GM15510 (cell line): Measurements from ENCODE around the gene ITPRIP.

ENCODE experiments used
- POLR2A ChIP-seq: IDR thresholded peaks from 3 replicates; pipeline ENCODE4 v1.6.1; 2011; ENCODE audit warnings: borderline replicate concordance; ENCODE audit not compliant: insufficient read length; ENCODE audit errors: extremely low read depth

ITPRIP gene

DNA sequence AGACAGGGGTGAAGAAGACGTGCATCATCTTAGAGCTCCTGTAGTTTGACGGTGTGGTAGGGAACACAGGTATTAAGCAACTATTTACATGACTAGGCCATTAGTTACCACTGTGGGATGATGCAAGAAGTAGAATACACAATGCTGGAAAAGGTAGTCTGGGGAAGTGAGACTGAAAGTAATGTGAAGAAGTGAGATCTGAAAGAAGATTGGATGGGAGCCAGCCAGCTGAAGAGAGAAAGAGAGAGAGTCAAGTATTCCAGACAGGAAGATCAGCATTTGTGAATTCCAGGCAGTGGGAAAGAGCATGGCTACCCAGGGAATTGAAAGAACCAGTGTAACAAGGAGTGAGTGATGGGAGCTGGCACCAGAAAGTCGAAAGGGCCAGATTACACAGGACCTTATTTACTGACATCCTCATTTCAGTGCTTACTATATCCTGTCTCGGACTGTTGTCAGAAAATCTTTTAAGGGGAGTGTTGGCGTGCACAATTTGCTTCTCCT is 11.4 kb upstream of the ITPRIP start:
- no peak for TF ChIP-seq POLR2A

- no peak for TF ChIP-seq POLR2A
These were observed 10.3 kb upstream of the ITPRIP start for GRCh38 chr10:104348601-104349000.

DNA sequence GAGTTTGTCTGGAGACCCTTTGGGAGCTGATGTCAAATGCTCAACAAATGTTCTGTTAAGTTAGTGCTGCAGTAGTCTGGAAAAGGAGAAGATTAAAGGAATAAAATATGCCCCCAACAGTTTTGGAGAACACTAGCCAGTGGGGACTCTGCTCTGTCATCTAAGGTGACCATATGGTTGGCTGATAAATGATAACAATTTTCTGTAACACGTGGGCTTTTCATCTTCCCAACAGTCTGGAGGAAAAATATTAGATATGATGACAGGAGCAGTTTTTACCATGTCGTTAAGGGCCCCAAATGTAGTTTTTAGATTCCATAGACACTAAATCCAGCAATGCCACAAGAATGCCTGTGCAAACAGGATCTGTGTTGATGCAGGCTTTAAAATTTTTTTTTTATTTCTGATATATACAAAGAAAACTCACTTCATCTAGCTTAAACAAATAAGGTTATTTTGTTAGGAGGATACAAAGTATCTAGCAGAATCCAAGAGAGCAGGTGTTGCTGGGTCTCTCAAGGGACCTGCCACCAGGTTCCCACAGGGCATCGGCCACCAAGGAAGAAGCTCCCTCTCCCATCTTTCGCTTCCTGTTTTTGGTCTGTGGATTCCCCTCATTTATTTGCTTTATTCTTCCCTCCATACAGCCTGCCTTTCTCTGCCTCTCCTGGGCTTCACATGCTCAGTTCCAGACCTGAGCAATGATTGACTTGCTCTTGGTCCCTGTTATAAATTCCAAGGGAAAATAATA is 9.2 kb upstream of the ITPRIP start:
- TF ChIP-seq POLR2A, result no peak

- TF ChIP-seq POLR2A, result no peak
These were observed 7.7 kb upstream of the ITPRIP start for GRCh38 chr10:104345941-104346340.

GRCh38 chr10:104345515-104345914 is 7.2 kb upstream of the ITPRIP start:
- no peak for TF ChIP-seq POLR2A

- no peak for TF ChIP-seq POLR2A
These were observed 6.0 kb upstream of the ITPRIP start for GRCh38 chr10:104344219-104344618.

GRCh38 chr10:104342941-104343411 is 4.7 kb upstream of the ITPRIP start:
- no peak for TF ChIP-seq POLR2A

GRCh38 chr10:104340641-104341040 is 2.4 kb upstream of the ITPRIP start:
- no peak for TF ChIP-seq POLR2A

DNA sequence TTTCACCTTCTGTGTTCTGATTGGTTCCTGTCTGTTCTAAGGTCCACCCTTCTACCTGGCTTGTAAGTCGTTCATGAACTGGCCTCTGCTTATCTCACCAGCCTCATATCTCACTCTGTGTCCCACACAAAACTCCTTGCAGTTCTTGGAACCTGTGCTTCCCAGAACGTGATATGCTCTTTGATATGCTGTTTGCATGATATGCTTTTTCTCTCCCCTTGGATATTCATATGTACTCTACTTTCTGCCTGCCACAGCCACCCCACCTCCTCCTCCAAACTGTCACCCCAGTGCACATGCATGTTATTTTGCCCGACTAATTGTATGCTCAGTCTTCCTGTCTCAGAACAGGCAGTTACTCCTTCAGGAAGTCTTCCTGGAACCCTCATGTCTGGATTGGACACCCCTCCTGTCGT is 1.9 kb upstream of the ITPRIP start:
- TF ChIP-seq POLR2A, result no peak

DNA sequence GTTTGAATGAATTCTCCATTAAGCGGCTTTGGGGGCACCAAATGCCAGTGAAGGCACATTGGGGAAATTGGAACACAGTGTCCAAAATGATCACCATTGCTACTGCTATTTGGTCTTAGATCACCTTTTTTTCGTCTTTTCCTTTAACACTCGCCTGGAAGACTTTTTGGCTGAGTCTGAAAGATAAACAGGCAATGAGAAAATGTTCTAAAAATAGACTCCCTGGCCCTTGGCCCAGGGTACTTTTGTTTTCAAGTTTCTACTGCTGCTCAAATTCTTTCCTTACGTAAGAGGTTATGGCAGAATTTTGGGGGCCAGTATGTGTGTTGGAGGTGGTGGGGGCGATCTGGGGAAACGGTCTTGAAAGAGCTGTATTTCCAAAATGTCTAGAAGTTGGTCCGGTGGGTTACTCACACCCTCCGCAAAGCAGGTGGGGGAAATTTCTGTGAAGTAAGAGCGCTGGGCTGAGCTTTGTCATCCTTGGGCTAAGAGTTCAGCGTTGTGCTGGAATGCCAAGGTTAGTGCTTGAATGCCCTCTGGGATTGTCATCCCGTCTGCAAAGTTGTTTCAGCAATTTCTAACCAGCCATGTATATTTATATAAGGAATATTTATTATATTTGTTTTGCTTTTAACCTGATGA is 1.3 kb upstream of the ITPRIP start:
- TF ChIP-seq POLR2A, result no peak

DNA sequence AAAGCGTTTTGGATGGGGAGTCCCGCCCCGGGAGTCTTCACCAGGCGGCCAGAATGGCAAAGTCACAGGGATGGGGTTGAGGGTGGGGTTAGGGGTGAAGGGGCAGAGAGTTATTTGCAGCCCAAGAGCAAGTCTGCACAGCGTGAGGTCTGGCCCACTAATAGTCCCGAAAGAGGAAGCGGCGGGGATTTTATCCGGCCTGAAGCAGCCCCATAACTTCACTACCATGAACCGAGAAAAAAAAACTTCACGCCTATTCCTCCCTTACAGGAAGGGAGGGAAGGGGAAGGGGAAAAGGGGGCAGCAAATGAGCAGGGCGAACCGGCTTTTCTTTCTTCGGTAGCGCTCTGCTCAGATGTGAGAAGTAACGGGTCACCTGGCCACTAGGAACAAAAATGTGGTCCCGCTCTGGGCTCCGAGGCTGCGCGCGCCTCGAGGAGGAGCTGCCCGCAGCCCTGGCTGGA is 712 bp downstream of the ITPRIP start:
- TF ChIP-seq POLR2A, result no peak

- TF ChIP-seq POLR2A, result no peak
These were observed 1.3 kb downstream of the ITPRIP start for GRCh38 chr10:104336821-104337467.

DNA sequence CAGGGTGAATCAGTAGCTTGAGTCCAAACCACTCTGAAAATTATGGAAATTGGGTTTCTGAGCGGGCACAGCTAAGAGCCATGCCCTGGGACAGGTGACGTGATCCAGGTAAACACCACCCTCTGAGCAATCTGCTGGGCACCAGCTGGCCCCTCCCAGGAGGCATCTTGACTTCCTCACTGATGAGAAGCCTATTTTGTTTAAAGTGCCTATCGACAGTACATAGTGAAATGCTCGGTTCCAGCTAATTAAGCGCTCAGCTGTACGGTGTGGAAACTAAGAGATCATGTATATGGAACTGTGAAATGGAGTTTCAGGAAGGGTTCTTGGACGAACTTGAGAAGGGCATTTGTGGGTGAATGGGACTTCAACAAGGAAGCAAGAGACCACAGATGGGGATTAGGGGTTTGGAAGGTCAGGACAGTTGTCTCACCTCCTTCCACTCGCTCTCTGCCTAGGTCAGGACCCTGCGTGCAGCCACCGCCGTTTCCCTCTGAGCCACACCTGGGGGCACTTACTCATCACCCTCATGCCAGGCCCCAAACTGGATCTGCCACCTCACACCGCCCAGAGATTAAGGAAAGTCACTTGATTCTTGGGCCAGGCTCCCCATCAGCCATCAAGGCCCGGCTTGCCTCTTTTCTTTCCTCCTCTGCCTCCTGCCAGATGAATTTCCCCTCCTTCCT is 3.2 kb downstream of the ITPRIP start:
- TF ChIP-seq POLR2A, result no peak

DNA sequence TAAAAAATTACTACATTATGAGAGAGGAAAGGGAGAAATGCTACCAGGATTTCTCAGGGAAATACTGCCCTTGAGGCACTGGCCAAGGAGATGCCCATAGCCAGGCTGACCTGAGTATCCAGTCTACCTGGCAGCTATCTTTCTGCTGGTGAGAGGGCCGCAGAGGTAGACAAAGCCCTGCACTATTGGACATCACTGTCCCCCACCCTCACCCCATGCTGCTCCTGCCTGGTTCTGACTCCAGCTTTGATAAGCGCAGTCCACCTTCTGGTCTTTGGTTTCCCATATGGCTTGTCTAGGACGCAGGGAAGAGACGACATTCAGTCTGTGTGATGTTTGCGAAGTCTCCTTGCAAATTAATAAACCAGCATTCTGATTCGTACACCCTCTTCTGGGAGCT is 3.7 kb downstream of the ITPRIP start:
- TF ChIP-seq POLR2A, result no peak

GRCh38 chr10:104333728-104334373 is 4.4 kb downstream of the ITPRIP start:
- TF ChIP-seq POLR2A, result no peak

GRCh38 chr10:104333032-104333727 is 5.1 kb downstream of the ITPRIP start:
- TF ChIP-seq POLR2A, result no peak
